ENCODE measurements around the gene GRIA3. TPM values are rescaled to one million over a fixed set of nuclear protein-coding genes. Genes with fewer than 3 reads are reported as not detected.

The GRIA3 gene
- total RNA-seq, 2 experiments from 2014 or later, result not detected

- H3K9me3 ChIP-seq (ENCODE audit: low read length), result no peaks in the 10 kb centered on the region
- intact Hi-C loops (cut with micrococcal nuclease; ENCODE audit: unreplicated experiment), result no loop called here
- POLR2A ChIA-PET, result no interaction called here
These were observed 14.7 kb upstream of the GRIA3 start for GRCh38 chrX:123169247-123169901.

GRCh38 chrX:123170546-123170945 is 13.5 kb upstream of the GRIA3 start:
- no peaks in the 10 kb centered on the region for H3K9me2 ChIP-seq (ENCODE audit: insufficient read depth, low read length)
- no peak for DNase-seq (ENCODE audit: low spot score)
- H3K4me3 ChIP-seq (ENCODE audit: low read depth, low read length, poor library complexity, severe bottlenecking), result no peak overlapping the region
- H3K79me2 ChIP-seq (ENCODE audit: insufficient read depth, low read depth, low read length), result no peaks in the 10 kb centered on the region
- BruUV-seq (replicated peaks), result no TSS peak
- H3K36me3 ChIP-seq (ENCODE audit: insufficient read depth, low read length), result no peaks in the 10 kb centered on the region
- POLR2A ChIA-PET, result interaction anchor here (0.6 kb wide), 2 partner anchors 12 to 555 kb away, joined by 3 to 5 read pairs; no protein-coding TSS in a partner anchor
- TF ChIP-seq EZH2phosphoT487 (IDR thresholded peaks at IDR 0.05; ENCODE audit: borderline replicate concordance, low read depth, low read length) (no peak), CTCF (conservative IDR thresholded peaks at IDR 0.05; ENCODE audit: low read length) (no peak)
- no peak overlapping the region for H2AFZ ChIP-seq (ENCODE audit: low read length)
- no peak overlapping the region for H3K27ac ChIP-seq (ENCODE audit: low read depth, low read length, poor library complexity, severe bottlenecking)
- CTCF ChIA-PET (ENCODE audit: unreplicated experiment), result no interaction called here
- H3K4me1 ChIP-seq (ENCODE audit: insufficient read depth, low read length, poor library complexity, severe bottlenecking), result no peaks in the 10 kb centered on the region
- intact Hi-C loops (cut with micrococcal nuclease; ENCODE audit: unreplicated experiment), result no loop called here
- H3K9me3 ChIP-seq (ENCODE audit: low read length), result no peaks in the 10 kb centered on the region
- no peak overlapping the region for H3K4me2 ChIP-seq (ENCODE audit: low read length)
- no peaks in the 10 kb centered on the region for H4K20me1 ChIP-seq (ENCODE audit: insufficient read depth, low read length)

More at GRCh38 chrX:123169247-123169901, 14.7 kb upstream of the GRIA3 start:
- TF ChIP-seq CTCF (conservative IDR thresholded peaks at IDR 0.05; ENCODE audit: low read length) (no peak), EZH2phosphoT487 (IDR thresholded peaks at IDR 0.05; ENCODE audit: borderline replicate concordance, low read depth, low read length) (no peak)
- no peaks in the 10 kb centered on the region for H3K36me3 ChIP-seq (ENCODE audit: insufficient read depth, low read length)
- DNase-seq (ENCODE audit: low spot score), result no peak
- H3K4me2 ChIP-seq (ENCODE audit: low read length), result no peak overlapping the region
- H3K27ac ChIP-seq (ENCODE audit: low read depth, low read length, poor library complexity, severe bottlenecking), result no peak overlapping the region
- no peaks in the 10 kb centered on the region for H3K9me2 ChIP-seq (ENCODE audit: insufficient read depth, low read length)
- no peaks in the 10 kb centered on the region for H3K79me2 ChIP-seq (ENCODE audit: insufficient read depth, low read depth, low read length)
- no peak overlapping the region for H3K4me3 ChIP-seq (ENCODE audit: low read depth, low read length, poor library complexity, severe bottlenecking)
- CTCF ChIA-PET (ENCODE audit: unreplicated experiment), result no interaction called here
- no peak overlapping the region for H2AFZ ChIP-seq (ENCODE audit: low read length)
- H4K20me1 ChIP-seq (ENCODE audit: insufficient read depth, low read length), result no peaks in the 10 kb centered on the region
- BruUV-seq (replicated peaks), result no TSS peak
- H3K4me1 ChIP-seq (ENCODE audit: insufficient read depth, low read length, poor library complexity, severe bottlenecking), result no peaks in the 10 kb centered on the region

- Histone ChIP-seq H3K9me2 (ENCODE audit: insufficient read depth, low read length) (no peaks in the 10 kb centered on the region), H3K27ac (ENCODE audit: low read depth, low read length, poor library complexity, severe bottlenecking) (no peak overlapping the region), H3K4me3 (ENCODE audit: low read depth, low read length, poor library complexity, severe bottlenecking) (no peak overlapping the region), H2AFZ (ENCODE audit: low read length) (no peak overlapping the region), H3K9me3 (ENCODE audit: low read length) (no peaks in the 10 kb centered on the region), H3K36me3 (ENCODE audit: insufficient read depth, low read length) (no peaks in the 10 kb centered on the region), H4K20me1 (ENCODE audit: insufficient read depth, low read length) (no peaks in the 10 kb centered on the region), H3K4me2 (ENCODE audit: low read length) (no peak overlapping the region), H3K79me2 (ENCODE audit: insufficient read depth, low read depth, low read length) (no peaks in the 10 kb centered on the region), H3K4me1 (ENCODE audit: insufficient read depth, low read length, poor library complexity, severe bottlenecking) (no peaks in the 10 kb centered on the region)
- CTCF ChIA-PET (ENCODE audit: unreplicated experiment), result no interaction called here
- BruUV-seq (replicated peaks), result no TSS peak
- DNase-seq (ENCODE audit: low spot score), result no peak
- POLR2A ChIA-PET, result interaction anchor here (0.6 kb wide), 1 partner anchor 1977 kb away, joined by 3 read pairs; no protein-coding TSS in a partner anchor
- intact Hi-C loops (cut with micrococcal nuclease; ENCODE audit: unreplicated experiment), result no loop called here
- TF ChIP-seq CTCF (conservative IDR thresholded peaks at IDR 0.05; ENCODE audit: low read length), result no peak
- TF ChIP-seq EZH2phosphoT487 (IDR thresholded peaks at IDR 0.05; ENCODE audit: borderline replicate concordance, low read depth, low read length), result no peak
These were observed 12.3 kb upstream of the GRIA3 start for GRCh38 chrX:123171781-123172180.

Measured in OCI-LY7 (cell line).